Measurements from ENCODE around the gene PLEKHJ1. TPM values are rescaled to one million over a fixed set of nuclear protein-coding genes. Genes with fewer than 3 reads are reported as not detected.
A peak's percentile ranks its signal among the peaks of the same experiment; 100 is the strongest.

PLEKHJ1 gene
- total RNA-seq, 2 experiments from 2014 or later: 58.3 to 60.4 TPM

DNA sequence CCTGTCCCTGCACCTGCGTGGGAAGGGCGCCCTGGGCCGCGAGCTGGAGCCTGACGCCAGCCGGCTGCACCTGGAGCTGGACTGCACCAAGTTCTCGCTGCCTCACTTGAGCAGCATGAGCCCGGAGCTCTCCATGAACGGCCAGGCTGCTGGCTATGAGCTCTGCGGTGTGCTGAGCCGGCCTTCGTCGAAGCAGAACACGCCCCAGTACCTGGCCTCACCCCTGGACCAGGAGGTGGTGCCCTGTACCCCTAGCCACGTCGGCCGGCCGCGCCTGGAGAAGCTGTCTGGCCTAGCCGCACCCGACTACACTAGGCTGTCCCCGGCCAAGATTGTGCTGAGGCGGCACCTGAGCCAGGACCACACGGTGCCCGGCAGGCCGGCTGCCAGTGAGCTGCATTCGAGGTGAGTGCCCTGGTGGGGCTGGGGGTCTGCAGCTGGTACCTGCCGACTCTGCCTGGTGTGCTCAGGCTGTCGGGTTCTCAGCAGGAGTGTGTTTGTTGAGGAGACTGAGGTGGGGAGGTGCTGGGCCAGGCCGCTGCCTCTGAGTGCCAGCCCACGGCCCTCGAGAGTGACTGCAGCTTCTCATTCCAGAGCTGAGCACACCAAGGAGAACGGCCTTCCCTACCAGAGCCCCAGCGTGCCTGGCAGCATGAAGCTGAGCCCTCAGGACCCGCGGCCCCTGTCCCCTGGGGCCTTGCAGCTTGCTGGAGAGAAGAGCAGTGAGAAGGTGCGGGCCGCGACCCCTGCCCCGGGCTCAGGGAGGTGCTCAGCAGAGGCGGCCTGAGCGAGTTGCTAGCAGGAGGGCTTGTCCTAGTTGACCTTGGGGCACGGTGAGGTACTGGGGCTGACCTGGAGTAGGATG is 19.5 kb downstream of the PLEKHJ1 start:
- Mint-ChIP-seq H3K27me3 (no peaks in the 10 kb centered on the region), H3K4me1 (peaks cover 7% of the 10 kb centered on the region), H3K9me3 (no peaks in the 10 kb centered on the region), H3K27ac (no peak overlapping the region), H3K4me3 (no peak overlapping the region), H3K36me3 (ENCODE audit: low read depth) (peaks cover 52% of the 10 kb centered on the region)
- POLR2A ChIA-PET: interaction anchor here (0.7 to 1.5 kb wide), 3 partner anchors 15 to 19 kb away, joined by 3 to 5 read pairs (median 3); partner anchors contain the start of gene PLEKHJ1
- DNase-seq: no peak
- CTCF ChIA-PET: interaction anchor here (0.6 to 1.5 kb wide), 3 partner anchors 44 to 61 kb away, joined by 3 to 5 read pairs (median 5); no protein-coding TSS in a partner anchor

DNA sequence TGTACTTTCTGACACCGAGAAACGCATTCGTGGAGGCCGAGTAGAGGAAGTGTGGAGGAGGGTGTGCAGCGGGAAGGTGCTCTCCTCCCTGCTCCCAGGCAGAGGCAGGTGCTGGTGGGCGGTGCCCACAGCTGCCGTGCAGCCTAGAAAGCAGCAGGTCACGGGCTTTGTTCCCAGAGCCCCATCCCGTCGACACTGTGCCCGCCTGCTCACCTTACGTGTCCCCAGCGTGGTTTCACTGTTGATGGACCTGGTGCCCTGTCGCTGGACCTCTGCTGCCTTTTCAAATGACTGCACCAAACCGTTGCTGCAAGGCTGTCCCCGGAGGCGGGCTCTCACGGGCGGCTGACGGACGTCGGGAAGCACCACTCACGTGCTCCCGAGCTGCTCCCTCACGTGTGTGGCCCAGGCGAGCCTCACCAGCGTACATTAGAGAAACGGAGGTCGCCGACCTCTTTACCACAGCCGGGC is 20.8 kb downstream of the PLEKHJ1 start:
- Mint-ChIP-seq H3K27me3 (no peaks in the 10 kb centered on the region), H3K27ac (no peak overlapping the region), H3K4me1 (peaks cover 7% of the 10 kb centered on the region), H3K4me3 (no peak overlapping the region), H3K9me3 (no peaks in the 10 kb centered on the region), H3K36me3 (ENCODE audit: low read depth) (peaks cover 52% of the 10 kb centered on the region)
- CTCF ChIA-PET: interaction anchor here (1.4 to 1.5 kb wide), 2 partner anchors 47 to 59 kb away, joined by 5 read pairs; no protein-coding TSS in a partner anchor
- DNase-seq: peak; percentile 27
- POLR2A ChIA-PET: interaction anchor here (1.0 to 1.5 kb wide), 3 partner anchors 16 to 20 kb away, joined by 3 to 5 read pairs (median 4); partner anchors contain the start of gene PLEKHJ1

DNA sequence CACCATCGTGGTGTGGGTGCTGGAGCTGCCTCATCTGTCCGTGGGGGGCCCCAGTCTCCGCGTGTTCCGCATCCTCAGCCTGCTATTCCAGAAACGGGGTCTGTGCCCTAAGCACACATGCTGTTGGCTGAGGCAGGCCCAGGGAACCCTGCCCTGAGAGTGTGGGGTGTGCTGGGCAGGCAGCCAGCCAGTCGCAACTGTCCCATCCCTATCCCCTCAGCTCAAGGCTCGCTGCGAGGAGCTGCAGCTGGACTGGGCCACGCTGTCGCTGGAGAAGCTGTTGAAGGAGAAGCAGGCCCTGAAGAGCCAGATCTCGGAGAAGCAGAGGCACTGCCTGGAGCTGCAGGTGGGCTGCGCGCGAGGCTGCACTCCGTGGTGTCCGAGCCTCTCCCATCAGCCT is 21.9 kb downstream of the PLEKHJ1 start:
- Mint-ChIP-seq H3K36me3 (ENCODE audit: low read depth) (peaks cover 47% of the 10 kb centered on the region), H3K27me3 (no peaks in the 10 kb centered on the region), H3K4me1 (peaks cover 7% of the 10 kb centered on the region), H3K4me3 (no peak overlapping the region), H3K9me3 (no peaks in the 10 kb centered on the region), H3K27ac (no peak overlapping the region)
- CTCF ChIA-PET: no interaction called here
- POLR2A ChIA-PET: no interaction called here
- no peak for DNase-seq

DNA sequence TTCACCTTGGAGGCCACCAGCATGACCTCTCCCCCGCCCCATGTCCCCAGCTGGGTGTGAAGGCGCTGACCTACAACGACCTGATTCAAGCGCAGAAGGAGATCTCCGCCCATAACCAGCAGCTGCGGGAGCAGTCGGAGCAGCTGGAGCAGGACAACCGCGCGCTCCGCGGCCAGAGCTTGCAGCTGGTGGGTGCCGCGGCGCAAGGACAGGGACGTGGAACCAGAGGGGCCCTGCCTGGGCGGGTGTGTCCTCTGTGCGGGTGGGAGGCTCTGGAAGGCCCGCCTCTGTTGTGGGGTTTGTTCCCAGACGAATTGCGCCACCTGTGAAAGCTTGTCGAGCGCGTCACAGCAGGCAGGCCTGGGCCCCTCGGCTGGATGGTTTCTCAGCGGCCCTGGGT is 22.3 kb downstream of the PLEKHJ1 start:
- Mint-ChIP-seq H3K27me3 (no peaks in the 10 kb centered on the region), H3K27ac (no peak overlapping the region), H3K4me1 (peaks cover 7% of the 10 kb centered on the region), H3K4me3 (no peak overlapping the region), H3K9me3 (no peaks in the 10 kb centered on the region), H3K36me3 (ENCODE audit: low read depth) (peaks cover 44% of the 10 kb centered on the region)
- ChIA-PET POLR2A (no interaction called here), CTCF (no interaction called here)
- DNase-seq: no peak

DNA sequence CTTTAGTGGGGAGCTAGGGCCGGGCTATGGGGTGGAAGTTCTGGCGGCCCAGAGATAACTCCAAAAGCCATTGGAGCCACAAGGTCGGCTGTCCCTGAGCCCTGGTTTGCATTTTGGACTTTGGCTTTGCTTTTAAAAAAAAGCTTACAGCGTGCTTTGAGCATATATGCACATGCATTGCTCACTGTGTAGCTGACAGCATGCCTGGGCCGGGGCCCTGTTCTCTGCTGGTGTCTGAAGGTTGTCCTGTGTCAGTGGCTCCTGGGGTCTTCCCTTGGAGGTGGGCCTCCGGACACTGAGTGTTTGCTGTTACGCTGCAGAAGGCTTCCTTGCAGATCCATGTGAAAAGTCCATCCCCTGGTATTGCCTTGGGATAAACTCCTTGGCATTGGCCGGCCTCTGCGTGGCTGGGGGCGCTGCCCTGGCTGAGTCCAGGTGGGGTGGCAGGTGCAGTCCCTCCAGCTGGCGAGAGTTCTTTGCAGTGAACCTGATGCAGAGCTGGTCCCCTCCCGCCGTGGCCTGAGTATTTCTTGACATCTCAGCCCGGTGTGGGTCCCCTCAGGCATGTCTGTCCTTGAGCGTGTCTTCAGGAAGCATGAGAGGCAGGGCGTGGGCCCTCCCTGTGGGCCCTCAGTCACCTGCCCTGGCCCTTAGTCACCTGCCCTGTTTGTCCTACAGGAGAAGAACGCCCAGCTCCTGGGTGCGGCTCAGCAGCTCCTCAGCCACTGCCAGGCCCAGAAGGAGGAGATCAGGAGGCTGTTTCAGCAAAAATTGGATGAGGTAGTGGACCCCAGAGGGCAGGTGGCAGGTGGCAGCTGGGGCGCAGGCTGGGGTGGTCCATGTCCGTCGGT is 23.0 kb downstream of the PLEKHJ1 start:
- Mint-ChIP-seq H3K27ac (no peak overlapping the region), H3K36me3 (ENCODE audit: low read depth) (peaks cover 44% of the 10 kb centered on the region), H3K27me3 (no peaks in the 10 kb centered on the region), H3K9me3 (no peaks in the 10 kb centered on the region), H3K4me3 (no peak overlapping the region), H3K4me1 (peaks cover 9% of the 10 kb centered on the region)
- DNase-seq: no peak
- POLR2A ChIA-PET: no interaction called here
- CTCF ChIA-PET: no interaction called here

DNA sequence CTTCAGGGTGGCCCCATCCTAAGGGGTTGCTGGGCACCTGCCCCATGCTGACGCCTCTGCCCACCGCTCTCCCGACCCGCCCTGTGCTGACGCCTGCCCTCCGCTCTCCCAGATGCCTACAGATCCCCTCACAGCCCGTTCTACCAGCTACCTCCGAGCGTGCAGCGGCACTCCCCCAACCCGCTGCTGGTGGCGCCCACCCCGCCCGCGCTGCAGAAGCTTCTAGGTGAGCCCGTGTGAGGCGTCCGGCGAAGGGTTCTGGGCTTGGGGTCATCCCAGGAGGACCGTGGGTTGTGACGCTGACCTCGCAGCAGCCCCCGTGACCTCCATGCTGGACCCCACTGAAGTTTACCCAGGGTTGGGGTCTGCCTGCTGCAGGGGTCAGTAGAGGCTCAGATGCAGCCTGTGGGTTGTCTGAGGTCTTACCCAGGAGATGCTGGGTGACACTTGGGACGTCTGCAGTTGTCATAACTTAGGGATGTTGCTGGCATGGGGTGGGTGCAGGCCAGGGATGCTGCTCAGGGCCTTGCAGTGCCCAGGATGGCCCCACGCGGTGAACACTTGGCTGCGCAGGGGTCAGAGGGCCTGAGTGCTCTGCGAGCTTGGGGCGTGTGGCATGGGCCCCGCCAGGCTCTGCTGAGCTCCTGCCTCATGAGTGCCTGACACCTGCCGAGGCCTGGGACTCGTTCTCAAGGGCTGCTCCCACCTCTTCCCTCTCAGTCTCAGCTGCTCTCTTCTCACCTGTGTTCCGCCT is 25.0 kb downstream of the PLEKHJ1 start:
- CTCF ChIA-PET: no interaction called here
- Mint-ChIP-seq H3K9me3 (no peaks in the 10 kb centered on the region), H3K36me3 (ENCODE audit: low read depth) (peaks cover 37% of the 10 kb centered on the region), H3K4me1 (peaks cover 9% of the 10 kb centered on the region), H3K27me3 (no peaks in the 10 kb centered on the region), H3K4me3 (no peak overlapping the region), H3K27ac (no peak overlapping the region)
- POLR2A ChIA-PET: no interaction called here
- no peak for DNase-seq

DNA sequence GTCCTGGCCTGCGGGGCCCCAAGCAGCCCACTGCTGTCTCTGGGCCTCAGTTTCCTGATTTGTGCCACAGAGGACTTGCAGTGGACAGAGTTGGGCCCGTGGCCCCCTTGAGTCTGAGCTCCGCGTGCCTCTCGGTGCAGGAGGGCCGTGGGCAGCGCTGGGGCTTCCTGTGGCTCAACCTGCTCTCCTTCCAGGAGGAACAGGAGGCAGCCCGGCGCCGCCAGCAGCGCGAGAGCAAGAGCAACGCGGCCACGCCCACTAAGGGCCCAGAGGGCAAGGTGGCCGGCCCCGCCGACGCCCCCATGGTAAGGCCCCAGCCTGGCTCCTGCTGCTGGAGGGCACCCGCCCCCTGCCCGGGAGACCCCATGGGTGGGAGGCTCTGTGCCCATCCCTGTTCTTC is 25.9 kb downstream of the PLEKHJ1 start:
- CTCF ChIA-PET: no interaction called here
- Mint-ChIP-seq H3K36me3 (ENCODE audit: low read depth) (peaks cover 30% of the 10 kb centered on the region), H3K27ac (no peak overlapping the region), H3K4me1 (peaks cover 7% of the 10 kb centered on the region), H3K27me3 (no peaks in the 10 kb centered on the region), H3K4me3 (no peak overlapping the region), H3K9me3 (no peaks in the 10 kb centered on the region)
- DNase-seq: no peak
- POLR2A ChIA-PET: no interaction called here

DNA sequence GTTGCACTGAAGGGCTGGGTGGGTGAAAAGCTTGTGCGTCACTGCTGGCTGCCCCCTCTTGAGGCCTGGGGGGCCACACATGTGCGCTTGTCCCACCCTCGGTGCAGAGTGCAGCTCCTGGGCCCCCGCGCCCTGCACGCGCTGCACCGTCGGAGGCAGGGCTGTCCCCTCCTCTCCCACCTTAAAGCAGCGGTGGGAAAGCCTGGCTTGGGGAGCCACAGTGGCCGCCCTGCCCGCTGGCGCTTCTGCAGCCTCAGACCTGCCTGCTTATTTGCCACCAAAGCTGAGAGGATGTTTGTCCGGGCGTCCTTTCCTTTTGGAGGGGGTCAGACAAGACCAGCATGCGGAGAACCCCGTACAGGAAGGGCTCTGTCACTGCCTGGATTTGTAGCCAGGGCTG is 26.7 kb downstream of the PLEKHJ1 start:
- no peak for DNase-seq
- Mint-ChIP-seq H3K36me3 (ENCODE audit: low read depth) (peaks cover 25% of the 10 kb centered on the region), H3K4me3 (no peak overlapping the region), H3K27ac (no peak overlapping the region), H3K4me1 (peaks cover 4% of the 10 kb centered on the region), H3K9me3 (no peaks in the 10 kb centered on the region), H3K27me3 (no peaks in the 10 kb centered on the region)
- ChIA-PET CTCF (no interaction called here), POLR2A (no interaction called here)

DNA sequence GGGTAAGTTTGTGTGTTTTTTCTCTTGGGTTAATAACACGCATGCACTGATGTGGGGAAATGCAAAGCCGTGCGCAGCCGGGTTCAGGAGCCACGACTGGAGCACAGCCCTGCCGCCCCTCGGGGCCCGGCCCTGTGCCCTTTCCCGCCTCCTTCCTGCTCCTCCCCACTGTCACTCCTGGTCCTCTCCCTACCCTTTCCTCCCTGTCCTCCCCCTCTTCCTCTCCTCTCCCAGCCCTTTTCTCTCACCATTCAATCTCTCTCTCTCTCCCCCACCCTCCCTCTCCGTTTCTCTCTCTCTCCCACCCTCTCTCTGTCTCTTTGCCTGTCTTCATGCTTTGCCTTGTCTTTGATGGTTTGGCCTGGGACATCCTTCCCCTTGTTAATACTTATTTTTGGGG is 27.2 kb downstream of the PLEKHJ1 start:
- no peak overlapping the region for H3K4me3 Mint-ChIP-seq
- no peak overlapping the region for H3K27ac Mint-ChIP-seq
- H3K9me3 Mint-ChIP-seq: no peaks in the 10 kb centered on the region
- ChIA-PET POLR2A (no interaction called here), CTCF (no interaction called here)
- peaks cover 30% of the 10 kb centered on the region for H3K36me3 Mint-ChIP-seq (ENCODE audit: low read depth)
- DNase-seq: no peak
- H3K27me3 Mint-ChIP-seq: no peaks in the 10 kb centered on the region
- H3K4me1 Mint-ChIP-seq: peaks cover 4% of the 10 kb centered on the region

DNA sequence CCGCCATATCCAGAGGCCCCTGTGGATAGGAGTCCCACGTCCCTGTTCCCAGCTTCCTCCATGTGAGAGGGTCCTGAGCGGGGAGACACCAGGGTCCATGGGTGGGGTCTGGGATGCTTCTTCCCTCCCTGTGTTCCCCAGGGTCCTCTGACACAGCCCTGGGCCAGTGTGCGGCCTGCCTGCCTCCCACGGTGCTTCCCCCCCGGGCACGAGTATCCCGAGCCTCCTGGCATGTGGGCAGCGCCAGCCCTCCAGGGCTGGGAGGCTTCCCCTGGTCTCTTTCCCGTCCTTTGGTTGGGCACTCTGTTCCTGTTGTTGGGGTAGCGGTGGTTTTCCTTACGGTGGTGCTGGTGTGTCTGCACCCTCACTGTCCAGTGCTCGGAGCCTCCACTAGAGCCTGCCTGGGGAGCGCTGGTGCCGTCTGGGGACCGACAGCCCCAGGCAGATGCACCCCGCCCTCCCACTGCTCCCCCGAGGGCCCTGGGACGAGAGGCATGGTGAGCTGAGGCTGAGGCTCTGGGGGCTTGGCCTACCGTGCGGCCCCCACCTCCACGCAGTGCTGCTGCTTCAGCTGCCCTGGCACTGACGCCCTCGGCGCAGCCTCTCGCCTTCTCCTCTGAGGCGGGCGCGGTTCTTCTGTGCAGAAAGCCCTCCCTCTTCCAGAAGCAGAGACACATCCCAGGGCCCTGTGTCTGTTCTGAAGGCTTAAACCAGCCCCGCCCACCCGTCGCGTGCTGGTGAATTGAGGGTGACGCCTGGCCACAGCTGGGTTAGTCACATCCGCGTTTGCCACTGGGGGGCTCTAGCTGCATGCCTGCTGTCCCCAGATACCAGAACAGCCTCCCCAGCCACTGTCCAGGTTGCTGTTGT is 27.9 kb downstream of the PLEKHJ1 start:
- Mint-ChIP-seq H3K9me3 (no peaks in the 10 kb centered on the region), H3K4me1 (peaks cover 2% of the 10 kb centered on the region), H3K36me3 (ENCODE audit: low read depth) (peaks cover 30% of the 10 kb centered on the region), H3K27me3 (no peaks in the 10 kb centered on the region), H3K27ac (no peak overlapping the region), H3K4me3 (no peak overlapping the region)
- peak; percentile 47 for DNase-seq
- ChIA-PET POLR2A (no interaction called here), CTCF (no interaction called here)

DNA sequence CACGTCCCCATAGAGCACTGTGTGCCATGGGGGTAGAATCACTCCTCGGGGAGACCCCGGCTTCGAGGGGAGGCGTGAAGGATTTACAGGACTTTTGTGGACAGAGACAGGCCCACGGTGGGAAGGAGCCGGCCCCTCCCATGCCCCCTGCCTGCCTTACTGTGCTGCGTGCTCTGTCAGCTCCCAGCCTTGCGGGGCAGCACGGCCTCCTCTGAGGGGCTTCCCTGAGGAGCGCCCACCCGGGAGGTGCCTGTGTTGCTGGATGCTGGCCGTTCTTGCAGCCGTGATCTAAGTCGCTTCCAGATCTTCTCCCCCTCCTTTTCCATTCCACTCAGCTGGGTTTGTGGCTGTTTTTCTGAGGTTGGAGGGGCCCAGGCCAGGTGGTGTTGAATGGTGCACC is 29.1 kb downstream of the PLEKHJ1 start:
- Mint-ChIP-seq H3K36me3 (ENCODE audit: low read depth) (peaks cover 23% of the 10 kb centered on the region), H3K4me1 (peaks cover 2% of the 10 kb centered on the region), H3K9me3 (no peaks in the 10 kb centered on the region), H3K27me3 (no peaks in the 10 kb centered on the region), H3K4me3 (no peak overlapping the region), H3K27ac (no peak overlapping the region)
- no peak for DNase-seq
- POLR2A ChIA-PET: no interaction called here
- CTCF ChIA-PET: no interaction called here

DNA sequence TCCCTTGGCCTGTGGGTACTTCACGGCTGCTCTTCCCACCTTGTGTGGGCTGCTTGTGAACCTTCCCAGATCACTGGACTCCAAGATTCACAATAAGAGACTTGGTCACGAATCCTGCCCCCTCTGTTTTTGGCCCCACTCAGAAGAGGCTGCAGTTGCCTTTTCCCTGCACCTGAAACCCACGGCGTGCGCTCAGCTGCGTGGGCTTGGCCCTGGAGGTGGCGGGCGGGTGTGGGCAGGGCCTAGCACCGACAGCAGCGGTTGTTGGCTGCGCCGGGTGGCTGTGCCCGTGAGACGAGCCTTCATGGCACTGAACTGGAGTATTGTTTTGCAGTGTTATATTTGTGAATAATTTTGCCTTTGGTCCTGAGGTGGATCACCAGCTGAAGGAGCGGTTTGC is 33.8 kb downstream of the PLEKHJ1 start:
- H3K27ac Mint-ChIP-seq: no peak overlapping the region
- H3K27me3 Mint-ChIP-seq: no peaks in the 10 kb centered on the region
- peaks cover 15% of the 10 kb centered on the region for H3K36me3 Mint-ChIP-seq (ENCODE audit: low read depth)
- H3K4me3 Mint-ChIP-seq: no peak overlapping the region
- ChIA-PET CTCF (no interaction called here), POLR2A (interaction anchor here (1.3 kb wide), 1 partner anchor 14 kb away, joined by 3 read pairs; no protein-coding TSS in a partner anchor)
- no peaks in the 10 kb centered on the region for H3K9me3 Mint-ChIP-seq
- H3K4me1 Mint-ChIP-seq: no peaks in the 10 kb centered on the region
- no peak for DNase-seq

Measured in activated CD4-positive, alpha-beta memory T cell treated with anti-CD3 and anti-CD28 coated beads, Interleukin-2, amount 10 ng/mL, durations not matched to agents 7 days and 5 days (primary cell).